HG02798 (cell line): ENCODE data around the gene METAP2.
"Not testable (repeated sequence)": the region's sequence is repeated elsewhere in the genome, so short reads cannot be mapped to it uniquely, and the experiment has no call there.

Experiments
- ATAC-seq: cut with Tn5 transposase; IDR thresholded peaks from one replicate; pipeline ENCODE4 v1.9.1; 2021; ENCODE audit warnings: mild to moderate bottlenecking; ENCODE audit not compliant: unreplicated experiment, poor library complexity

The METAP2 gene

GRCh38 chr12:95462081-95462480 is 11.9 kb upstream of the METAP2 start:
- ATAC-seq, result no peak

GRCh38 chr12:95462551-95462950 is 11.4 kb upstream of the METAP2 start:
- ATAC-seq, result no peak

- no peak for ATAC-seq
Measured at GRCh38 chr12:95463050-95463449, 10.9 kb upstream of the METAP2 start.

GRCh38 chr12:95463776-95464175 is 10.2 kb upstream of the METAP2 start:
- not testable (repeated sequence) for ATAC-seq

- no peak for ATAC-seq
Measured at GRCh38 chr12:95465275-95465674, 8.7 kb upstream of the METAP2 start.

GRCh38 chr12:95470300-95470699 is 3.7 kb upstream of the METAP2 start:
- no peak for ATAC-seq

- ATAC-seq, result peak; percentile 29
Measured at GRCh38 chr12:95473231-95473883, 595 bp upstream of the METAP2 start.

GRCh38 chr12:95474660-95474958 is 657 bp downstream of the METAP2 start:
- ATAC-seq, result no peak

- no peak for ATAC-seq
Measured at GRCh38 chr12:95480230-95480629, 6.3 kb downstream of the METAP2 start.

GRCh38 chr12:95481072-95481471 is 7.1 kb downstream of the METAP2 start:
- ATAC-seq, result no peak

GRCh38 chr12:95481888-95482287 is 7.9 kb downstream of the METAP2 start:
- no peak for ATAC-seq

GRCh38 chr12:95482564-95482963 is 8.6 kb downstream of the METAP2 start:
- ATAC-seq, result not testable (repeated sequence)

GRCh38 chr12:95484524-95484923 is 10.6 kb downstream of the METAP2 start:
- no peak for ATAC-seq

GRCh38 chr12:95487024-95487423 is 13.1 kb downstream of the METAP2 start:
- ATAC-seq, result no peak

- no peak for ATAC-seq
Measured at GRCh38 chr12:95492462-95492861, 18.5 kb downstream of the METAP2 start.

GRCh38 chr12:95494888-95495287 is 20.9 kb downstream of the METAP2 start:
- no peak for ATAC-seq

- no peak for ATAC-seq
Measured at GRCh38 chr12:95495433-95495832, 21.5 kb downstream of the METAP2 start.

- no peak for ATAC-seq
Measured at GRCh38 chr12:95497031-95497430, 23.1 kb downstream of the METAP2 start.

- ATAC-seq, result no peak
Measured at GRCh38 chr12:95498968-95499367, 25.0 kb downstream of the METAP2 start.

- ATAC-seq, result no peak
Measured at GRCh38 chr12:95499772-95500171, 25.8 kb downstream of the METAP2 start.

- no peak for ATAC-seq
Measured at GRCh38 chr12:95504140-95504539, 30.2 kb downstream of the METAP2 start.

- ATAC-seq, result no peak
Measured at GRCh38 chr12:95505039-95505438, 31.1 kb downstream of the METAP2 start.
